ENCODE measurements around the gene SRPRB. TPM values are rescaled to one million over a fixed set of nuclear protein-coding genes. Genes with fewer than 3 reads are reported as not detected.

The SRPRB gene
- total RNA-seq, 1 donor, result 13.4 TPM

Other genes starting within 250 kb of the SRPRB start
- gene CDV3, start 232.1 kb upstream of the SRPRB start, total RNA-seq, result 200 TPM
- 77.0 TPM for gene TOPBP1, start 143.9 kb upstream of the SRPRB start, total RNA-seq
- not detected for gene TF, start 59.4 kb upstream of the SRPRB start, total RNA-seq
- gene RAB6B, start 90.1 kb downstream of the SRPRB start, total RNA-seq, result 0.52 TPM
- gene SLCO2A1, start 224.1 kb downstream of the SRPRB start, total RNA-seq, result not detected